Peyer's patch (tissue), 4 donors: ENCODE measurements around the gene BBS9.

ENCODE experiments used
- CTCF ChIP-seq, 6 experiments: fragments of 450-650 bp in 4 of 6; fragments of 200-600 bp in 2 of 6; sonication (generic) in 1 of 6; IDR thresholded peaks; one replicate each; pipeline ENCODE4 v1.5.1; 2017 to 2019; ENCODE audit warnings: antibody characterized with exemption in 6 of 6, mild to moderate bottlenecking in 3 of 6, moderate library complexity in 1 of 6
- POLR2A ChIP-seq, 2 donors: fragments of 450-650 bp; IDR thresholded peaks; one replicate each; pipeline ENCODE4 v1.5.1; 2017; ENCODE audit warnings: antibody characterized with exemption in 2 of 2, mild to moderate bottlenecking in 2 of 2, moderate library complexity in 2 of 2

GRCh38 chr7:33130184-33130583 lies 820 bp downstream of the BBS9 start:
- no peak for TF ChIP-seq CTCF (IDR thresholded peaks at IDR 0.05)
- no peak for TF ChIP-seq POLR2A (IDR thresholded peaks at IDR 0.05)
